Panc1 (cell line): ENCODE measurements around the gene MDH1. TPM values are rescaled to one million over a fixed set of nuclear protein-coding genes. Genes with fewer than 3 reads are reported as not detected.

Source experiments
- ATAC-seq: fragments of 200-7000 bp; cut with Tn5 transposase; 2 replicates; pipeline ENCODE4 v1.9.1; 2020; ENCODE audit warnings: mild to moderate bottlenecking, moderate library complexity
- BruUV-seq: library from RNA; stranded (reverse); fragments of 400-500 nt; replicated peaks from 2 replicates; lab custom pipeline; 2021; lab: Mats Ljungman, UMichigan
- CTCF ChIA-PET: fragments of 300-600 bp; sonication (Branson Sonifier 250); formaldehyde crosslinking; loops from one replicate; lab custom pipeline; 2022; ENCODE audit warnings: antibody characterized with exemption; lab: Charles Lee
- POLR2A ChIA-PET: fragments of 300-600 bp; sonication (Branson Sonifier 250); formaldehyde crosslinking; loops from one replicate; lab custom pipeline; 2022; ENCODE audit warnings: antibody characterized with exemption; lab: Charles Lee
- DNase-seq: peaks from one replicate; pipeline ENCODE4 v3.0.0-alpha.2; 2010; ENCODE audit warnings: low read depth, low spot score
- H3K27ac ChIP-seq: 2 replicates; pipeline ENCODE4 v1.5.1; 2011; ENCODE audit warnings: mild to moderate bottlenecking, low read length, inconsistent platforms
- H3K27me3 ChIP-seq: fragments of 200-500 bp; sonication (Bioruptor generic); 2 replicates; pipeline ENCODE4 v1.6.0; 2014; ENCODE audit warnings: low read length, inconsistent platforms; ENCODE audit not compliant: control insufficient read depth, insufficient read depth
- H3K36me3 ChIP-seq: fragments of 200-500 bp; sonication (Bioruptor generic); 2 replicates; pipeline ENCODE4 v1.5.1; 2014; ENCODE audit warnings: inconsistent platforms, mild to moderate bottlenecking, low read length, moderate library complexity; ENCODE audit not compliant: control insufficient read depth, insufficient read depth
- H3K4me1 ChIP-seq: 2 replicates; pipeline ENCODE4 v1.5.1; 2011; ENCODE audit warnings: inconsistent platforms, mild to moderate bottlenecking, low read length, moderate library complexity; ENCODE audit not compliant: control insufficient read depth, insufficient read depth
- H3K4me3 ChIP-seq, 2 experiments: 2 replicates each; pipeline ENCODE4 v1.5.1; 2011 to 2012; ENCODE audit warnings: low read depth in 2 of 2, low read length in 2 of 2, mild to moderate bottlenecking in 2 of 2, inconsistent platforms in 1 of 2, moderate library complexity in 1 of 2
- H3K9me3 ChIP-seq: fragments of 200-500 bp; sonication (Bioruptor generic); 2 replicates; pipeline ENCODE4 v1.5.1; 2014; ENCODE audit warnings: low read depth, mild to moderate bottlenecking, inconsistent platforms, low read length, moderate library complexity; ENCODE audit not compliant: control insufficient read depth, insufficient read depth
- POLR2AphosphoS5 ChIP-seq: IDR thresholded peaks from 2 replicates; pipeline ENCODE4 v1.6.1; 2012; ENCODE audit warnings: mild to moderate bottlenecking, low read depth, low read length, moderate library complexity
- SIN3A ChIP-seq: IDR thresholded peaks from 2 replicates; pipeline ENCODE4 v1.6.1; 2012; ENCODE audit warnings: low read depth, mild to moderate bottlenecking, low read length, moderate library complexity, borderline replicate concordance; ENCODE audit not compliant: insufficient read depth
- TCF7L2 ChIP-seq: IDR thresholded peaks from 2 replicates; pipeline ENCODE4 v1.6.1; 2011; ENCODE audit warnings: mild to moderate bottlenecking, low read depth, low read length, inconsistent platforms
- in situ Hi-C: cut with HindIII; loops from 2 replicates; pipeline ENCODE4 v1.10.0; 2016; ENCODE audit warnings: low sequenced_read_pairs, low pct_unique_long_range_greater_than_20kb
- intact Hi-C: fragments of 100-400 bp; cut with micrococcal nuclease; formaldehyde crosslinking; loops from one replicate; pipeline ENCODE4 v1.10.0; 2022; ENCODE audit not compliant: unreplicated experiment
- total RNA-seq: library from RNA; stranded (reverse); gene quantifications from one replicate; pipeline ENCODE4 v1.2.1, GENCODE V29; 2021; ENCODE audit not compliant: unreplicated experiment
- TF ChIP-seq, protein P1 (sequence below): fragments of 450-650 bp; IDR thresholded peaks from 2 replicates; pipeline ENCODE4 v1.5.1; 2017; ENCODE audit warnings: mild to moderate bottlenecking
- TF ChIP-seq, protein P2 (sequence below), 2 experiments: IDR thresholded peaks; 2 replicates each; pipeline ENCODE4 v1.6.1; 2011 to 2012; ENCODE audit warnings: low read depth in 2 of 2, control low read depth in 1 of 2, low read length in 1 of 2, mild to moderate bottlenecking in 1 of 2, moderate library complexity in 1 of 2; ENCODE audit not compliant: insufficient read depth in 1 of 2

MDH1 gene
- total RNA-seq, 1 experiment from 2014 or later: 200 TPM

DNA sequence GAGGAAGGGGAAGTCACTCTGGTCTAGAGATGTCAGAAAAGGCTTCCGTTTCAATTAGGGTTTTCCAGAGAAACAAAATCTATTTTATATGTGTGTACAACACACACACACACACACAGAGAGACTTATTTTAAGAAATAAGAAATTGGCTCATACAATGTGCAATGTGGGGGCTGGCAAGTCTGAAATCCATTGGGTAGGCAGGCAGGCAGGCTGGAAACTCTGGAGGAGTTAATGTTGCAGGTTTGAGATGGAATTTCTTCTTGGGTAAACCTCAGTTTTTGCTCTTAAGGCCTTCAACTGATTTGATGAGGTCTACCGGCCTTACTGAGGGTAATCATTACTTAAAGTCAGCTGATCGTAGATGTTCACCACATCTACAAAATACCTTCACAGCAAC, 62.6 kb downstream of the MDH1 start:
- DNase-seq (no peak), ATAC-seq (no peak)
- CTCF ChIA-PET: no interaction called here
- H3K27me3 ChIP-seq: no peaks in the 10 kb centered on the region; the same call in 1 of the 2 replicates
- no peak overlapping the region for H3K27ac ChIP-seq
- no peaks in the 10 kb centered on the region for H3K36me3 ChIP-seq
- intact Hi-C loops: no loop called here
- H3K4me1 ChIP-seq: no peaks in the 10 kb centered on the region
- H3K4me3 ChIP-seq: no peak overlapping the region
- TF ChIP-seq, protein P1, sequence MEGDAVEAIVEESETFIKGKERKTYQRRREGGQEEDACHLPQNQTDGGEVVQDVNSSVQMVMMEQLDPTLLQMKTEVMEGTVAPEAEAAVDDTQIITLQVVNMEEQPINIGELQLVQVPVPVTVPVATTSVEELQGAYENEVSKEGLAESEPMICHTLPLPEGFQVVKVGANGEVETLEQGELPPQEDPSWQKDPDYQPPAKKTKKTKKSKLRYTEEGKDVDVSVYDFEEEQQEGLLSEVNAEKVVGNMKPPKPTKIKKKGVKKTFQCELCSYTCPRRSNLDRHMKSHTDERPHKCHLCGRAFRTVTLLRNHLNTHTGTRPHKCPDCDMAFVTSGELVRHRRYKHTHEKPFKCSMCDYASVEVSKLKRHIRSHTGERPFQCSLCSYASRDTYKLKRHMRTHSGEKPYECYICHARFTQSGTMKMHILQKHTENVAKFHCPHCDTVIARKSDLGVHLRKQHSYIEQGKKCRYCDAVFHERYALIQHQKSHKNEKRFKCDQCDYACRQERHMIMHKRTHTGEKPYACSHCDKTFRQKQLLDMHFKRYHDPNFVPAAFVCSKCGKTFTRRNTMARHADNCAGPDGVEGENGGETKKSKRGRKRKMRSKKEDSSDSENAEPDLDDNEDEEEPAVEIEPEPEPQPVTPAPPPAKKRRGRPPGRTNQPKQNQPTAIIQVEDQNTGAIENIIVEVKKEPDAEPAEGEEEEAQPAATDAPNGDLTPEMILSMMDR: no peak
- TF ChIP-seq, protein P2, sequence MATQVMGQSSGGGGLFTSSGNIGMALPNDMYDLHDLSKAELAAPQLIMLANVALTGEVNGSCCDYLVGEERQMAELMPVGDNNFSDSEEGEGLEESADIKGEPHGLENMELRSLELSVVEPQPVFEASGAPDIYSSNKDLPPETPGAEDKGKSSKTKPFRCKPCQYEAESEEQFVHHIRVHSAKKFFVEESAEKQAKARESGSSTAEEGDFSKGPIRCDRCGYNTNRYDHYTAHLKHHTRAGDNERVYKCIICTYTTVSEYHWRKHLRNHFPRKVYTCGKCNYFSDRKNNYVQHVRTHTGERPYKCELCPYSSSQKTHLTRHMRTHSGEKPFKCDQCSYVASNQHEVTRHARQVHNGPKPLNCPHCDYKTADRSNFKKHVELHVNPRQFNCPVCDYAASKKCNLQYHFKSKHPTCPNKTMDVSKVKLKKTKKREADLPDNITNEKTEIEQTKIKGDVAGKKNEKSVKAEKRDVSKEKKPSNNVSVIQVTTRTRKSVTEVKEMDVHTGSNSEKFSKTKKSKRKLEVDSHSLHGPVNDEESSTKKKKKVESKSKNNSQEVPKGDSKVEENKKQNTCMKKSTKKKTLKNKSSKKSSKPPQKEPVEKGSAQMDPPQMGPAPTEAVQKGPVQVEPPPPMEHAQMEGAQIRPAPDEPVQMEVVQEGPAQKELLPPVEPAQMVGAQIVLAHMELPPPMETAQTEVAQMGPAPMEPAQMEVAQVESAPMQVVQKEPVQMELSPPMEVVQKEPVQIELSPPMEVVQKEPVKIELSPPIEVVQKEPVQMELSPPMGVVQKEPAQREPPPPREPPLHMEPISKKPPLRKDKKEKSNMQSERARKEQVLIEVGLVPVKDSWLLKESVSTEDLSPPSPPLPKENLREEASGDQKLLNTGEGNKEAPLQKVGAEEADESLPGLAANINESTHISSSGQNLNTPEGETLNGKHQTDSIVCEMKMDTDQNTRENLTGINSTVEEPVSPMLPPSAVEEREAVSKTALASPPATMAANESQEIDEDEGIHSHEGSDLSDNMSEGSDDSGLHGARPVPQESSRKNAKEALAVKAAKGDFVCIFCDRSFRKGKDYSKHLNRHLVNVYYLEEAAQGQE (IDR thresholded peaks at IDR 0.05; ENCODE audit: insufficient read depth in 1 of 2, low read depth in 2 of 2, low read length in 1 of 2): no peak
- TF ChIP-seq SIN3A (no peak), POLR2AphosphoS5 (no peak), TCF7L2 (no peak)
- in situ Hi-C loops: no loop called here
- H3K9me3 ChIP-seq: no peaks in the 10 kb centered on the region
- BruUV-seq: no TSS peak
- POLR2A ChIA-PET: interaction anchor here (0.9 kb wide), 1 partner anchor 21 kb away, joined by 3 read pairs; no protein-coding TSS in a partner anchor

DNA sequence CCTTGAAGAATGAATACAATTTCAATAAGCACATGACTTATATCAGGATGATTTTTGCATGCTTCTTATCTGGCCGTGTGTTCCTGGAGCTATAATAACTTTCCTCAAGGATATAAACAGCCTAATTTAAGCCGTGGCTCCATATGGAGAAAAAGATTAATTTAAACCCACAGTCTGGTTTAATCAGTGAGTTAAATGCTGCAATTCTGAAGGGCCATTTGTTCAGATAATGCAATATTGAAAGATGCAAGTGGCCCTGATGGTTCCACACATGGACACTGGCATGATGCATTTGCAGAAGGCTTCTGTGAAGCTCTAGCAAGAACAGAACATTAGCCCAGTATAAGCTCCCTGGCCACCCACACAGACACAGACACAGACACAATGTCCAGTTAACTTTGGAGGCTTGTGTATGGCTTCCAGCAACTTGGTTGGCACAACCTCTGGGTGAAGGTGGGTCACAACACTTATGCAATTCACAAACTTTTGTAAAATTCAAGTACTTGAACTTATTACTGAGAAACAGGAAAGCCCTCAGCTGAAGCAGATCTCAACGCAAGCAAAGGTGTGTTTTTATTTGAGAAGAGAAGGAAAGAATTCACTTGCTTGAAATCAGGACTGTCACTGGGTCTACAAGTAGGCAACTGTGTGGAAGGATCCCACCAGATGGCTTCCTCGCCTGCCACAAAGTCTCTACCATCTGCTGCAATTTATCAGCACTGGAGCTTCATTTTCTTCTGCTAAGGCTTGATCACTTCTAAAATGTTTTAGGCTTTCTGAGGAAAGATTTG, 63.3 kb downstream of the MDH1 start:
- in situ Hi-C loops: no loop called here
- H3K4me3 ChIP-seq: no peak overlapping the region
- DNase-seq (no peak), ATAC-seq (no peak)
- ChIA-PET POLR2A (interaction anchor here (0.9 kb wide), 1 partner anchor 20 kb away, joined by 3 read pairs; no protein-coding TSS in a partner anchor), CTCF (no interaction called here)
- no TSS peak for BruUV-seq
- no peaks in the 10 kb centered on the region for H3K4me1 ChIP-seq
- no peaks in the 10 kb centered on the region for H3K9me3 ChIP-seq
- no peaks in the 10 kb centered on the region; the same call in 1 of the 2 replicates for H3K27me3 ChIP-seq
- no peak overlapping the region for H3K27ac ChIP-seq
- TF ChIP-seq, protein P1: no peak
- TF ChIP-seq TCF7L2 (no peak), POLR2AphosphoS5 (no peak), SIN3A (no peak)
- TF ChIP-seq, protein P2 (IDR thresholded peaks at IDR 0.05; ENCODE audit: insufficient read depth in 1 of 2, low read depth in 2 of 2, low read length in 1 of 2): no peak
- intact Hi-C loops: no loop called here
- H3K36me3 ChIP-seq: no peaks in the 10 kb centered on the region
